Small intestine (tissue), 7 donors: Measurements from ENCODE around the gene MPPED2. TPM values are rescaled to one million over a fixed set of nuclear protein-coding genes. Genes with fewer than 3 reads are reported as not detected.

Experiments
- DNase-seq, 2 donors: peaks; one replicate each; pipeline versions ENCODE4 v3.0.0 to v3.0.0-alpha.2; 2013
- FAIRE-seq: peaks from 2 replicates; lab custom pipeline; 2012; peaks lifted over from hg19 to GRCh38; lab: Jason Lieb, UNC
- H3K27ac ChIP-seq, 3 donors: one replicate each; pipeline ENCODE4 v1.5.1; 2013; ENCODE audit warnings: low read length in 2 of 3, mild to moderate bottlenecking in 2 of 3, control low read depth in 1 of 3, inconsistent platforms in 1 of 3, low read depth in 1 of 3, moderate library complexity in 1 of 3
- H3K27me3 ChIP-seq, 3 donors: one replicate each; pipeline ENCODE4 v1.6.1; 2013; ENCODE audit warnings: low read length in 3 of 3, inconsistent platforms in 1 of 3; ENCODE audit not compliant: control insufficient read depth in 3 of 3, insufficient read depth in 3 of 3
- H3K36me3 ChIP-seq, 3 donors: one replicate each; pipeline ENCODE4 v1.6.1; 2013; ENCODE audit warnings: low read length in 3 of 3, inconsistent platforms in 1 of 3, low read depth in 1 of 3, mild to moderate bottlenecking in 1 of 3, moderate library complexity in 1 of 3; ENCODE audit not compliant: control insufficient read depth in 3 of 3, insufficient read depth in 2 of 3
- H3K4me1 ChIP-seq, 3 donors: one replicate each; pipeline ENCODE4 v1.6.1; 2013; ENCODE audit warnings: low read length in 2 of 3, inconsistent platforms in 1 of 3, low read depth in 1 of 3, mild to moderate bottlenecking in 1 of 3, moderate library complexity in 1 of 3; ENCODE audit not compliant: control insufficient read depth in 3 of 3, insufficient read depth in 2 of 3
- H3K4me3 ChIP-seq, 3 donors: one replicate each; pipeline ENCODE4 v1.5.1; 2013; ENCODE audit warnings: low read length in 3 of 3, control low read depth in 1 of 3, inconsistent platforms in 1 of 3, low read depth in 1 of 3, mild to moderate bottlenecking in 1 of 3, moderate library complexity in 1 of 3
- H3K9me3 ChIP-seq, 2 donors: one replicate each; pipeline ENCODE4 v1.6.1; 2013; ENCODE audit warnings: low read depth in 1 of 2, low read length in 1 of 2; ENCODE audit not compliant: control insufficient read depth in 2 of 2, insufficient read depth in 1 of 2
- WGBS, 3 donors: extraction: QIAGEN DNeasy Blood & Tissue Kit; methylation state at CpG; one replicate each; pipeline ENCODE4 v1.1.7; 2013; 5-methylcytosine and 5-hydroxymethylcytosine counted together
- polyA plus RNA-seq, 4 donors: library from polyadenylated mRNA; stranded (reverse) in 3 of 4; unstranded in 1 of 4; fragments of 200-250 nt in 3 of 4; fragments of 120-200 nt in 1 of 4; gene quantifications; one replicate each; pipeline versions ENCODE4 v1.2.1 to v1.2.3, GENCODE V29; 2013
- donor health status: healthy with polysubstance abuse.
- donor health status: control.
- donor health status: control.
- donor health status: Bipolar disorder and iron deficiency.
- donor health status: healthy.

Gene MPPED2
- polyA plus RNA-seq, 4 donors = 0.84 to 1.1 TPM; not detected in 2

GRCh38 chr11:30485222-30485621 is 100.9 kb downstream of the MPPED2 start:
- no peaks in the 10 kb centered on the region for H3K36me3 ChIP-seq
- no peak for DNase-seq
- no peak overlapping the region for H3K27ac ChIP-seq
- no peaks in the 10 kb centered on the region for H3K27me3 ChIP-seq
- no peak for FAIRE-seq
- 78 to 79% (median 79%) methylated on average over 3 of the region's 3 CpGs for WGBS, 3 donors
- no peaks in the 10 kb centered on the region for H3K9me3 ChIP-seq
- no peak overlapping the region for H3K4me3 ChIP-seq
- peaks cover 0 to 9% (median 3%) of the 10 kb centered on the region in 3 donors for H3K4me1 ChIP-seq

- FAIRE-seq = no peak
- no peaks in the 10 kb centered on the region for H3K36me3 ChIP-seq
- H3K4me1 ChIP-seq = peaks cover 0 to 5% (median 0%) of the 10 kb centered on the region in 3 donors
- no peaks in the 10 kb centered on the region for H3K27me3 ChIP-seq
- no peak overlapping the region for H3K27ac ChIP-seq
- no peaks in the 10 kb centered on the region for H3K9me3 ChIP-seq
- no peak for DNase-seq
- 26 to 39% (median 33%) methylated on average over 3 of the region's 3 CpGs for WGBS, 3 donors
- H3K4me3 ChIP-seq = no peak overlapping the region
These were observed 103.1 kb downstream of the MPPED2 start for GRCh38 chr11:30483056-30483455.

- Histone ChIP-seq H3K9me3 (no peaks in the 10 kb centered on the region), H3K27me3 (no peaks in the 10 kb centered on the region), H3K4me3 (no peak overlapping the region), H3K27ac (no peak overlapping the region), H3K36me3 (no peaks in the 10 kb centered on the region), H3K4me1 (no peaks in the 10 kb centered on the region)
- FAIRE-seq (no peak), DNase-seq (no peak)
- WGBS, 3 donors = 51 to 69% (median 59%) methylated on average over 4 of the region's 4 CpGs
These were observed 104.4 kb downstream of the MPPED2 start for GRCh38 chr11:30481796-30482195.

- Histone ChIP-seq H3K4me3 (no peak overlapping the region), H3K36me3 (no peaks in the 10 kb centered on the region), H3K9me3 (no peaks in the 10 kb centered on the region), H3K27me3 (no peaks in the 10 kb centered on the region), H3K4me1 (no peaks in the 10 kb centered on the region), H3K27ac (no peak overlapping the region)
- no peak for DNase-seq
- no peak for FAIRE-seq
- 50 to 65% (median 61%) methylated on average over 5 of the region's 5 CpGs for WGBS, 3 donors
These were observed 104.8 kb downstream of the MPPED2 start for GRCh38 chr11:30481330-30481729.

GRCh38 chr11:30479899-30480298 is 106.3 kb downstream of the MPPED2 start:
- no peak for FAIRE-seq
- 66 to 77% (median 73%) methylated on average over 4 of the region's 4 CpGs for WGBS, 3 donors

GRCh38 chr11:30478923-30479322 is 107.2 kb downstream of the MPPED2 start:
- 56 to 82% (median 62%) methylated on average over 3 of the region's 3 CpGs for WGBS, 3 donors
- no peak overlapping the region for H3K27ac ChIP-seq
- no peak overlapping the region for H3K4me3 ChIP-seq
- no peaks in the 10 kb centered on the region for H3K4me1 ChIP-seq
- no peaks in the 10 kb centered on the region for H3K9me3 ChIP-seq
- FAIRE-seq (no peak), DNase-seq (no peak)
- H3K36me3 ChIP-seq = no peaks in the 10 kb centered on the region
- no peaks in the 10 kb centered on the region for H3K27me3 ChIP-seq

More at GRCh38 chr11:30479899-30480298, 106.3 kb downstream of the MPPED2 start:
- Histone ChIP-seq H3K27ac (no peak overlapping the region), H3K27me3 (no peaks in the 10 kb centered on the region), H3K4me3 (no peak overlapping the region), H3K9me3 (no peaks in the 10 kb centered on the region), H3K4me1 (no peaks in the 10 kb centered on the region), H3K36me3 (no peaks in the 10 kb centered on the region)
- DNase-seq = no peak

- no peaks in the 10 kb centered on the region for H3K27me3 ChIP-seq
- no peak overlapping the region for H3K4me3 ChIP-seq
- DNase-seq (no peak), FAIRE-seq (no peak)
- H3K36me3 ChIP-seq = no peaks in the 10 kb centered on the region
- H3K4me1 ChIP-seq = no peaks in the 10 kb centered on the region
- no peak overlapping the region for H3K27ac ChIP-seq
- H3K9me3 ChIP-seq = no peaks in the 10 kb centered on the region
These were observed 109.1 kb downstream of the MPPED2 start for GRCh38 chr11:30477061-30477460.

GRCh38 chr11:30474151-30474954 is 111.8 kb downstream of the MPPED2 start:
- Histone ChIP-seq H3K27me3 (no peaks in the 10 kb centered on the region), H3K27ac (no peak overlapping the region), H3K9me3 (no peaks in the 10 kb centered on the region), H3K36me3 (no peaks in the 10 kb centered on the region), H3K4me3 (no peak overlapping the region), H3K4me1 (no peaks in the 10 kb centered on the region)
- FAIRE-seq (no peak), DNase-seq (no peak)
- WGBS, 3 donors = 60 to 71% (median 68%) methylated on average over 4 of the region's 4 CpGs

GRCh38 chr11:30471244-30471643 is 114.9 kb downstream of the MPPED2 start:
- Histone ChIP-seq H3K27ac (no peak overlapping the region), H3K36me3 (no peaks in the 10 kb centered on the region), H3K4me1 (no peaks in the 10 kb centered on the region), H3K27me3 (no peaks in the 10 kb centered on the region), H3K4me3 (no peak overlapping the region), H3K9me3 (no peaks in the 10 kb centered on the region)
- FAIRE-seq (no peak), DNase-seq (no peak)
- WGBS, 3 donors = 56 to 78% (median 63%) methylated on average over 2 of the region's 2 CpGs
